Measurements from ENCODE around the gene ECSCR. TPM values are rescaled to one million over a fixed set of nuclear protein-coding genes. Genes with fewer than 3 reads are reported as not detected.

Gene ECSCR
- total and polyA plus RNA-seq, 2 donors (not counting 3 experiments of a cell fraction or from before 2014, with no cell fraction given) = 365 to 1,085 TPM

- CTCF ChIA-PET = interaction anchor here (0.8 to 2.4 kb wide), 4 partner anchors 9 to 102 kb away, joined by 3 to 7 read pairs (median 5); no protein-coding TSS in a partner anchor
- FAIRE-seq (no peak), DNase-seq (ENCODE audit: low read depth, low spot score) (no peak)
- no peak overlapping the region for H3K4me3 ChIP-seq (replicated peaks in 1 of 3; ENCODE audit: insufficient read depth in 1 of 3, low read depth in 1 of 3, low read length in 3 of 3)
- peaks cover 2 to 7% of the 10 kb centered on the region in 2 experiments for H3K36me3 ChIP-seq (ENCODE audit: control insufficient read depth in 2 of 2, extremely low read depth in 1 of 2, insufficient read depth in 2 of 2, low read length in 2 of 2)
- intact Hi-C loops (cut with micrococcal nuclease) (no loop called here), dilution Hi-C loops (cut with MboI; ENCODE audit: extremely low pct_ligation_motif_present, low sequenced_read_pairs) (loop anchor here (10.0 kb wide), 1 partner anchor 114 kb away; no protein-coding TSS in a partner anchor)
- no TSS peak for BruUV-seq (replicated peaks)
- no peaks in the 10 kb centered on the region for H3K27me3 ChIP-seq (ENCODE audit: control insufficient read depth in 2 of 2, insufficient read depth in 2 of 2, low read length in 2 of 2)
- H3K9ac ChIP-seq (replicated peaks; ENCODE audit: extremely low read depth, insufficient read depth, low read length) = no peak overlapping the region
- no peak overlapping the region for H2AFZ ChIP-seq (ENCODE audit: low read depth, low read length)
- H3K79me2 ChIP-seq (ENCODE audit: control insufficient read depth, insufficient read depth, low read length) = no peaks in the 10 kb centered on the region
- H3K4me2 ChIP-seq (ENCODE audit: insufficient read depth, low read length) = no peak overlapping the region
- no peak for TF ChIP-seq FOS (IDR thresholded peaks at IDR 0.05; ENCODE audit: borderline replicate concordance, insufficient read depth, low read length)
- no peak for TF ChIP-seq CTCF (IDR thresholded peaks at IDR 0.05; ENCODE audit: extremely low read depth in 1 of 2, insufficient read depth in 1 of 2, low read depth in 1 of 2, low read length in 2 of 2)
- no peak for TF ChIP-seq POLR2A (IDR thresholded peaks at IDR 0.05; ENCODE audit: low read depth, low read length)
- TF ChIP-seq JUN (IDR thresholded peaks at IDR 0.05; ENCODE audit: borderline replicate concordance, insufficient read depth, insufficient read length, low read depth) = no peak
- TF ChIP-seq POLR2AphosphoS5 (IDR thresholded peaks at IDR 0.05; ENCODE audit: insufficient read depth, low read depth, low read length) = no peak
- TF ChIP-seq EZH2 (IDR thresholded peaks at IDR 0.05; ENCODE audit: borderline replicate concordance, low read depth, low read length, severe bottlenecking) = no peak
- no peak for TF ChIP-seq MAX (IDR thresholded peaks at IDR 0.05; ENCODE audit: insufficient read depth, insufficient read length)
- TF ChIP-seq GATA2 (IDR thresholded peaks at IDR 0.05; ENCODE audit: insufficient read depth, insufficient read length, low read depth, low read length) = no peak
- TF ChIP-seq MYC (IDR thresholded peaks at IDR 0.05; ENCODE audit: low read depth, low read length) = no peak
- H4K20me1 ChIP-seq (replicated peaks; ENCODE audit: control insufficient read depth, extremely low read depth, insufficient read depth, low read length) = no peaks in the 10 kb centered on the region
- H3K9me1 ChIP-seq (replicated peaks; ENCODE audit: control insufficient read depth, extremely low read depth, insufficient read depth, low read length) = no peaks in the 10 kb centered on the region
- no peak overlapping the region for H3K27ac ChIP-seq (ENCODE audit: insufficient read depth, low read depth, low read length)
- H3K9me3 ChIP-seq (replicated peaks; ENCODE audit: control insufficient read depth, insufficient read depth, low read length) = no peaks in the 10 kb centered on the region
- no peaks in the 10 kb centered on the region for H3K4me1 ChIP-seq (ENCODE audit: control insufficient read depth, extremely low read depth, insufficient read depth, low read length)
- POLR2A ChIA-PET = interaction anchor here (0.5 kb wide), 1 partner anchor 110 kb away, joined by 3 read pairs; no protein-coding TSS in a partner anchor
Observed at GRCh38 chr5:139410993-139411828, 51.3 kb downstream of the ECSCR start.
